Measurements from ENCODE around the gene DOK7.

The DOK7 gene

GRCh38 chr4:3464349-3464905 lies 1.3 kb downstream of the DOK7 start:
- DNase-seq = no peak

- no peak for DNase-seq
Measured at GRCh38 chr4:3464911-3465697, 2.0 kb downstream of the DOK7 start.

- DNase-seq = no peak
Measured at GRCh38 chr4:3465698-3466671, 2.9 kb downstream of the DOK7 start.

GRCh38 chr4:3466691-3467600 lies 3.8 kb downstream of the DOK7 start:
- no peak for DNase-seq

- no peak for DNase-seq
Measured at GRCh38 chr4:3467601-3468031, 4.5 kb downstream of the DOK7 start.

- DNase-seq = no peak
Measured at GRCh38 chr4:3468154-3468553, 5.0 kb downstream of the DOK7 start.

GRCh38 chr4:3468804-3469203 lies 5.7 kb downstream of the DOK7 start:
- DNase-seq = no peak

GRCh38 chr4:3469386-3470243 lies 6.5 kb downstream of the DOK7 start:
- no peak for DNase-seq

- no peak for DNase-seq
Measured at GRCh38 chr4:3470244-3471097, 7.4 kb downstream of the DOK7 start.

- no peak for DNase-seq
Measured at GRCh38 chr4:3471098-3471760, 8.1 kb downstream of the DOK7 start.

- DNase-seq = no peak
Measured at GRCh38 chr4:3471886-3472285, 8.8 kb downstream of the DOK7 start.

- DNase-seq = no peak
Measured at GRCh38 chr4:3472411-3473141, 9.5 kb downstream of the DOK7 start.

- no peak for DNase-seq
Measured at GRCh38 chr4:3473181-3473950, 10.3 kb downstream of the DOK7 start.

- no peak for DNase-seq
Measured at GRCh38 chr4:3473996-3474765, 11.1 kb downstream of the DOK7 start.

- no peak for DNase-seq
Measured at GRCh38 chr4:3475041-3475712, 12.1 kb downstream of the DOK7 start.

GRCh38 chr4:3475713-3476260 lies 12.7 kb downstream of the DOK7 start:
- no peak for DNase-seq

Data from T-helper 9 cell (primary cell).